ENCODE results near the gene FES. TPM values are rescaled to one million over a fixed set of nuclear protein-coding genes. Genes with fewer than 3 reads are reported as not detected.
A peak's percentile ranks its signal among the peaks of the same experiment; 100 is the strongest.

Gene FES
- total RNA-seq, 6 experiments from 2014 or later = 0.41 to 1.4 (median 1.1) TPM

GRCh38 chr15:90885432-90886290, 1.4 kb downstream of the FES start:
- no peak overlapping the region for H3K27ac Mint-ChIP-seq

GRCh38 chr15:90886291-90886614, 1.9 kb downstream of the FES start:
- Mint-ChIP-seq H3K9me3 (no peaks in the 10 kb centered on the region), H3K27me3 (ENCODE audit: insufficient read depth) (no peaks in the 10 kb centered on the region; the same call in none of the 2 replicates)

More at GRCh38 chr15:90885432-90886290, 1.4 kb downstream of the FES start:
- Mint-ChIP-seq H3K9me3 (no peaks in the 10 kb centered on the region), H3K27me3 (ENCODE audit: insufficient read depth) (no peaks in the 10 kb centered on the region; the same call in none of the 2 replicates), H3K36me3 (ENCODE audit: low read depth) (no peaks in the 10 kb centered on the region), H3K4me1 (ENCODE audit: low read depth) (peaks cover 10% of the 10 kb centered on the region; the same call in 1 of the 2 replicates), H3K4me3 (no peak overlapping the region)
- no peak for DNase-seq
- peak; percentile 99 for TF ChIP-seq CTCF (IDR thresholded peaks at IDR 0.05)

GRCh38 chr15:90887037-90887481, 2.8 kb downstream of the FES start:
- DNase-seq = no peak
- peaks cover 10% of the 10 kb centered on the region; the same call in 1 of the 2 replicates for H3K4me1 Mint-ChIP-seq (ENCODE audit: low read depth)
- H3K4me3 Mint-ChIP-seq = no peak overlapping the region
- no peak for TF ChIP-seq CTCF (IDR thresholded peaks at IDR 0.05)
- no peak overlapping the region for H3K27ac Mint-ChIP-seq
- peaks cover 2% of the 10 kb centered on the region for H3K27me3 Mint-ChIP-seq (ENCODE audit: insufficient read depth)
- no peaks in the 10 kb centered on the region for H3K36me3 Mint-ChIP-seq (ENCODE audit: low read depth)
- no peaks in the 10 kb centered on the region for H3K9me3 Mint-ChIP-seq

More at GRCh38 chr15:90886291-90886614, 1.9 kb downstream of the FES start:
- DNase-seq = no peak
- peak; percentile 54 for TF ChIP-seq CTCF (IDR thresholded peaks at IDR 0.05)
- no peaks in the 10 kb centered on the region for H3K36me3 Mint-ChIP-seq (ENCODE audit: low read depth)
- H3K4me1 Mint-ChIP-seq (ENCODE audit: low read depth) = peaks cover 10% of the 10 kb centered on the region; the same call in 1 of the 2 replicates
- H3K4me3 Mint-ChIP-seq = no peak overlapping the region
- H3K27ac Mint-ChIP-seq = no peak overlapping the region

- Mint-ChIP-seq H3K36me3 (ENCODE audit: low read depth) (no peaks in the 10 kb centered on the region), H3K27me3 (ENCODE audit: insufficient read depth) (peaks cover 2% of the 10 kb centered on the region), H3K27ac (no peak overlapping the region), H3K4me3 (no peak overlapping the region), H3K4me1 (ENCODE audit: low read depth) (peaks cover 10% of the 10 kb centered on the region; the same call in 1 of the 2 replicates), H3K9me3 (no peaks in the 10 kb centered on the region)
- DNase-seq = no peak
- TF ChIP-seq CTCF (IDR thresholded peaks at IDR 0.05) = no peak
Observed at GRCh38 chr15:90889313-90889730, 5.0 kb downstream of the FES start.

- H3K27me3 Mint-ChIP-seq (ENCODE audit: insufficient read depth) = peaks cover 2% of the 10 kb centered on the region
- no peak for TF ChIP-seq CTCF (IDR thresholded peaks at IDR 0.05)
- no peak overlapping the region for H3K4me3 Mint-ChIP-seq
- DNase-seq = no peak
- peaks cover 10% of the 10 kb centered on the region; the same call in 1 of the 2 replicates for H3K4me1 Mint-ChIP-seq (ENCODE audit: low read depth)
- no peaks in the 10 kb centered on the region for H3K36me3 Mint-ChIP-seq (ENCODE audit: low read depth)
- H3K27ac Mint-ChIP-seq = no peak overlapping the region
- H3K9me3 Mint-ChIP-seq = no peaks in the 10 kb centered on the region
Observed at GRCh38 chr15:90889736-90890456, 5.6 kb downstream of the FES start.

All from HFFc6 (cell line).